GM06990 (cell line): ENCODE results near the gene MON1B.

ENCODE experiments used
- DNase-seq: peaks from one replicate; pipeline ENCODE4 v3.0.0-alpha.2; 2011; ENCODE audit not compliant: insufficient read length; ENCODE audit errors: extremely low read depth
- H3K27me3 ChIP-seq: replicated peaks from 2 replicates; pipeline ENCODE4 v1.6.0; 2011; ENCODE audit warnings: low read length; ENCODE audit not compliant: control insufficient read depth, insufficient read depth
- H3K36me3 ChIP-seq: 2 replicates; pipeline ENCODE4 v1.5.1; 2011; ENCODE audit warnings: low read length; ENCODE audit not compliant: control insufficient read depth, insufficient read depth
- H3K4me3 ChIP-seq: replicated peaks from 2 replicates; pipeline ENCODE4 v1.5.1; 2011; ENCODE audit warnings: low read depth, mild to moderate bottlenecking, control low read depth, low read length
- CTCF ChIP-seq: IDR thresholded peaks from 2 replicates; pipeline ENCODE4 v1.5.1; 2011; ENCODE audit warnings: low read length, control low read depth, mild to moderate bottlenecking, inconsistent platforms; ENCODE audit not compliant: insufficient read depth, poor library complexity, severe bottlenecking

MON1B gene

GRCh38 chr16:77213542-77214106 lies 22.6 kb downstream of the MON1B start:
- no peak for TF ChIP-seq CTCF
- Histone ChIP-seq H3K4me3 (no peak overlapping the region), H3K27me3 (no peaks in the 10 kb centered on the region), H3K36me3 (no peaks in the 10 kb centered on the region)
- DNase-seq, result no peak

GRCh38 chr16:77214411-77215138 lies 23.6 kb downstream of the MON1B start:
- Histone ChIP-seq H3K36me3 (no peaks in the 10 kb centered on the region), H3K4me3 (no peak overlapping the region), H3K27me3 (no peaks in the 10 kb centered on the region)
- DNase-seq, result no peak
- no peak for TF ChIP-seq CTCF

GRCh38 chr16:77219437-77219836 lies 28.4 kb downstream of the MON1B start:
- no peaks in the 10 kb centered on the region for H3K27me3 ChIP-seq
- H3K4me3 ChIP-seq, result no peak overlapping the region
- DNase-seq, result no peak
- H3K36me3 ChIP-seq, result no peaks in the 10 kb centered on the region
- no peak for TF ChIP-seq CTCF

GRCh38 chr16:77220427-77220826 lies 29.4 kb downstream of the MON1B start:
- no peaks in the 10 kb centered on the region for H3K36me3 ChIP-seq
- no peak overlapping the region for H3K4me3 ChIP-seq
- H3K27me3 ChIP-seq, result no peaks in the 10 kb centered on the region
- TF ChIP-seq CTCF, result no peak
- DNase-seq, result no peak

GRCh38 chr16:77221482-77221881 lies 30.5 kb downstream of the MON1B start:
- H3K4me3 ChIP-seq, result no peak overlapping the region
- H3K27me3 ChIP-seq, result no peaks in the 10 kb centered on the region
- no peaks in the 10 kb centered on the region for H3K36me3 ChIP-seq
- TF ChIP-seq CTCF, result no peak
- no peak for DNase-seq
